ENCODE measurements around the gene NRL.

- TF ChIP-seq POLR2A (IDR thresholded peaks at IDR 0.05) (no peak), POLR2AphosphoS5 (IDR thresholded peaks at IDR 0.05) (no peak), CTCF (IDR thresholded peaks at IDR 0.05) (no peak)
Measured at GRCh38 chr14:24092505-24093206, 22.1 kb downstream of the NRL start.

Data from transverse colon (tissue), 4 donors.